NOMO-1 treated with dmso at 0.1 percent for 144 hours (cell line): Measurements from ENCODE around the gene ALG12.

Source experiments
- DNase-seq: peaks from one replicate; lab custom pipeline; 2025; ENCODE audit not compliant: unreplicated experiment; lab: John Stamatoyannopoulos, UW

The ALG12 gene

DNA sequence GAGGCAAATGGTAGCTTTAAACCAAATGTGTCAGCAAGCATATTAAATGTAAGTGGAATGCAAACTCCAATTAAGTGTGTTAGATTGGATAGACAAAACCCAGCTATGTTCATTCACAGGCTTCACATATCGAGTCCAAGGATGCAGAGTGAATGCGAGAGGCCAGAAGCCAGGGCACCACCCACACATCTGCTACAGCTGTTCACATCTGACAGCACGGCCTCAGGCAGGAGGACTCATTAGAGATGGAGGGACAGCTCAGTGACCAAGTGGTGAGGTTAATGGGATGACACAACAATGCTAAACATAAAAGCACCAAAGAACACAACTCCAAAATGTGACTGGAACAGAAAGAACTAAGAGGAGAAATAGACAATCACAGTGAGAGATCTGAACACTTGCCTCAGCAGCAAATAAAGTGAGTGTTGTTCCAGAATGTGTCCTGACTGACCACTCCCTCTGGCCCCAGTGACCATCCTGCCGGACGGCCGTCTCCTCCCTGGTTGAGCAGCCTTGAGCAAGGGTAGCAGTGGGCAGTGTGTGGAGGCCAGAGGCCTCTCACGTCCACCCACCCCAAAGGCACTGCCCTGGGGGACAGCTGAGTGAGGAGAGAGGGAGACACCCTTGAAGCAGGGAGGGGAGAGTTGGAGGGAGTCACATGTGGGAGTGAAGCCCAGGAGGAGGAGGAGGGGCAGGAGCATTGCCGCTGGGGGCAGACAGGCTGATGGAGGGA, 23.8 kb downstream of the ALG12 start:
- no peak for DNase-seq

DNA sequence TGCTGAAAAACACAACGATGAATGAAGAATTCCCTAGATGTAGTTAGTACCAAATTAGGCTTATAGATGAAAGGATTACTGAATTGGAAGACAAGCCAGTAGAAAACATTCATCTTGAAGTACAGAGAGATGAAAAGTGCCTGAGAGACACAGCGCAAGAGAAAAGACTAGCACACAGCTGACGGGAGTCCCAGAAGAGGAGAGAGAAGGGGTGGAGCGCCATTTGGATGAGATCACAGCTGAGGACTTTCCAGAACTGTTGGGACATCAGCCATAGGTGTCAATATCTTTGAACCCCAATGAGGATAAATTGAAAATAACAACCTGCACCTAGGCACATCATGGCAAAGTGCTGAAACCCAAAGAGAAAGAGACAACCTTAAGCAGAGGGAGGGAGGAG, 25.2 kb downstream of the ALG12 start:
- no peak for DNase-seq

DNA sequence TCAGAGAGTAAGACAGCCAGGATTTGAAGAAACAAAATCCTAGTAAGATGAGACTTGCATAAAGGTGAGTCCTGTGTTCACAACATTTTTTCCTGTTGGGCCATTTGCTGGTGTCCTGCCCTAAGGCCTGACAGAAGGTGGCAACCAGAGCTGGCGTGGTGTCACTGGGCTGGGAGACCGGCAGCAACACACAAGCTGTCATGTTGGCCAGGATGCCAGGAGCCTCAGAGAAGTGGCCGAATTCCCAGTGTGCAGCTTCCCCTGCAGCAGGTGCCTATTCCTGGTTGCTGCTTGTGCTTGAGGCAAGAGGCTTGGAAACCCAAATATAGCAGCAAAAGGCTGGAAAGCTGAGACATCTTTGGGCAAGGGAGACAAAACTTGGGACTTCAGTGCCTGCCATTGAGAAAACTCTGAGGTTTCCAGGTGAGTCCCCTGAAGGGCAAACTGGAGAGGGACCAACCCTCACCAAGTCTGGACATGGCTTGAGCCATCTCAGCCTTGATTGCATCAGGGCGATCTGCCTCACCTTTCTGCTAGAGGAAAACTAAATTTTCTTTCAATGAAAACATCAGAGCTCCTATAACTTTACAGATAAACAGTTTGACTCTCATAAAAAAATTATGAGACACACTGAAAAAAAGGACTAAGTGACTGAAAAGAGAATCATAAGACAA, 25.9 kb downstream of the ALG12 start:
- DNase-seq: no peak

DNA sequence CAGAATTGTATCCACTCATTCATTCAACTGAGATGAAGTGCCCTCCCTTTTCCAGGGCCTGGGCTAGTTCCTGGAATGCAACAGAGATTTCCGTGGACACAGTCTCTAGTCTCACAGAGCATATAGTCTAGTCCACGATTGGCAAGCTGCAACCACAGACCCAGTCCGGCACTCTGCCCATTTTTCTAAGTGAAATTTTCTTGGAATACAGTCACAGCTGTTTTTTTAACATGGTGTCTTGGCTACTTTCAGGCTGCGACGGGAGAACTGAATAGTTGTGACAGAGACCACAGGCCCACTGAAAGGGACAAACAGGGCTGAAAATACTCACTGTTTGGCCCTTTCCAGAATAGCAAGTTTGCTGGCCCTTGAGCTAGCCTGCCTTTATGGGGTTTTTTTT, 29.2 kb downstream of the ALG12 start:
- DNase-seq: no peak

DNA sequence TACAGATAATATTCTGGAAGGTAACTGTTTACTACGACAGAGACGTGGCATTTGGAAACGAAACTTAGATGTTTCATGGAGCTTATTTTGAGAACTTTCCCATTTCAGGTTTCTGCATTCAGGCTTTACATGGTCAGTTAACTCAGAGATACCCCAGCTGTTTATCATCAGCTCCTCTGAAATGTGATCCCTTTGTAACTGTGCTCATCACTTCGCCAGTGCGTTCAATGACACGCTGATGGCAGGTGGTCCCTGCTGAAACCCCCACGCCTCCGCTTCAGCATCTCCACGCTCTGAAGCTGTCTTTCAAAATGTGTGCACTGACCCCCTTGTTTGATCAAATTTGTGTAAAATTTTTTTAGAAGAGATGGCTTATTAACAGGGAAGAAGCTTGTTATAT, 30.5 kb downstream of the ALG12 start:
- no peak for DNase-seq

DNA sequence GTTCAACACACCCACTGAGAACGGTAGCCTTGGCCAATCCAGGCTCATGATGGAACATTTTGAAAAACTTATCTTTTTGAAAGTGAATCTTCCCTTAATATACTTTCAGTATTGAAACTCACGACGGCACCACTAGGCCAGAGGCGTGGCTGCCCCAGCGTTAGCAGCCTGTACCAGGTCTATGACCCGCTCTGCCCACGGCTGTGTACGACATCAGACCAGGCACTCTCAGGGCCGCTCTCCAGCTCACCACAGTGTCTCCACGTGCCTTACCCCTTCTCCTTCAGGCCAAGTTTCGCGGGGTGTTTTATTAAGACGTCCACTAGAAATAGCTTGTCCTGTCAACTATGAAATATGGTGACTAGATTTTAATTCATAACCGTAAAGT, 31.2 kb downstream of the ALG12 start:
- no peak for DNase-seq

DNA sequence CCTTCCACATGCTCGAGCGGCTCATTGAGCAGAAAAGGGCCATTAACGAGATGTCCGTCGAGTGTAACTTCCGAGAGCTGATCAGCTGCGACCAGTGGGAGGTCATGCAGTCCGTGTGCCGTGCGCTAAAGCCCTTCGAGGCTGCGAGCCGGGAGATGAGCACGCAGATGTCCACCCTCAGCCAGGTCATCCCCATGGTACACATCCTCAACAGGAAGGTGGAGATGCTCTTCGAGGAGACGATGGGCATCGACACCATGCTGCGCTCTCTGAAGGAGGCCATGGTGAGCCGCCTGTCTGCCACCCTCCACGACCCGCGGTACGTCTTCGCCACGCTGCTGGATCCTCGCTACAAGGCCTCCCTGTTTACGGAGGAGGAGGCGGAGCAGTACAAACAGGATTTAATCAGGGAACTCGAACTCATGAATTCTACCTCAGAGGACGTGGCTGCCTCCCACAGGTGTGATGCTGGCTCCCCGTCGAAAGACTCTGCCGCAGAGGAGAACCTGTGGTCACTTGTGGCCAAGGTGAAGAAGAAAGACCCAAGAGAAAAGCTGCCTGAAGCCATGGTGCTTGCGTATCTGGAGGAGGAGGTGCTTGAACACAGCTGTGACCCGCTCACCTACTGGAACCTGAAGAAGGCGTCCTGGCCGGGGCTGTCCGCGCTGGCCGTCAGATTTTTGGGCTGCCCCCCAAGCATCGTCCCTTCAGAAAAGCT, 31.7 kb downstream of the ALG12 start:
- no peak for DNase-seq

DNA sequence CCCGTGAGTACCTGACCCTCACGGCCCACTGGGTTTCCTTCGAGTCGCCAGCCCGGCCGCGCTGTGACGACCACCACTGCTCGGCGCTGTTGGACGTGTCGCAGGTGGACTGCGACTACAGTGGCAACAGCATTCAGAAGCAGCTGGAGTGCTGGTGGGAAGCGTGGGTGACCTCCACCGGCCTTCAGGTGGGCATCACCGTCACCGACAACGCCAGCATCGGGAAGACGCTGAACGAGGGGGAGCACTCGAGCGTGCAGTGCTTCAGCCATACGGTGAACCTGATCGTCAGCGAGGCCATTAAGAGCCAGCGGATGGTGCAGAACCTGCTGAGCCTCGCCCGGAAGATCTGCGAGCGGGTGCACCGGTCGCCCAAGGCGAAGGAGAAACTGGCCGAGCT, 32.4 kb downstream of the ALG12 start:
- DNase-seq: no peak

DNA sequence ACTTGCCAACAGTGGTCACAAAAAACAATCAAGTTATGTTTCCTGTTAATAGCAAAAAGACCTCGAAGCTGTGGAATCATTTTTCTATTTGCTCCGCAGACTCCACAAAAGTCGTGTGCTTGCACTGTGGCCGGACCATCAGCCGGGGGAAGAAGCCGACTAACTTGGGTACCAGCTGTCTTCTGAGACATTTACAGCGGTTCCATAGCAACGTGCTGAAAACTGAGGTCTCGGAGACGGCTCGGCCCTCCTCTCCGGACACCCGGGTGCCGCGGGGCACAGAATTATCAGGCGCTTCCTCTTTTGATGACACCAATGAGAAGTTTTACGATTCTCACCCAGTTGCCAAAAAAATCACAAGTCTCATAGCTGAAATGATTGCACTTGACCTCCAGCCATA, 33.0 kb downstream of the ALG12 start:
- DNase-seq: no peak

DNA sequence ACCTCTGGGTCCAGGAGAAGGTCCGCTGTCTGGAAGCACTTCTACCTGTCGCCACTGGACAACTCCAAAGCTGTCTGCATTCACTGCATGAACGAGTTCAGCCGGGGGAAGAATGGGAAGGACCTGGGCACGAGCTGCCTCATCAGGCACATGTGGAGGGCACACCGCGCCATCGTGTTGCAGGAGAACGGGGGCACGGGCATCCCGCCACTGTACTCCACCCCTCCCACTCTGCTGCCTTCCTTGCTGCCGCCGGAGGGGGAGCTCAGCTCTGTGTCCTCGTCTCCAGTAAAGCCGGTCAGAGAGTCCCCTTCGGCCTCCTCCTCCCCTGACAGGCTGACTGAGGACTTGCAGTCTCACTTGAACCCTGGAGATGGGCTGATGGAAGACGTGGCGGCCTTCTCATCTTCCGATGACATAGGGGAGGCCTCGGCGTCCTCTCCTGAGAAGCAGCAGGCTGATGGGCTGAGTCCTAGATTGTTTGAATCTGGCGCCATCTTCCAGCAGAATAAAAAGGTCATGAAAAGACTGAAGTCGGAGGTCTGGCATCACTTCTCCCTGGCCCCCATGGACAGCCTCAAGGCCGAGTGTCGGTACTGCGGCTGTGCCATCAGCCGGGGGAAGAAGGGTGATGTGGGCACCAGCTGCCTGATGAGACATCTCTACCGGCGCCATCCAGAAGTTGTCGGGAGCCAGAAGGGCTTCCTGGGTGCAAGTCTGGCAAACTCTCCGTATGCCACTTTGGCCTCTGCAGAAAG, 33.6 kb downstream of the ALG12 start:
- DNase-seq: no peak

DNA sequence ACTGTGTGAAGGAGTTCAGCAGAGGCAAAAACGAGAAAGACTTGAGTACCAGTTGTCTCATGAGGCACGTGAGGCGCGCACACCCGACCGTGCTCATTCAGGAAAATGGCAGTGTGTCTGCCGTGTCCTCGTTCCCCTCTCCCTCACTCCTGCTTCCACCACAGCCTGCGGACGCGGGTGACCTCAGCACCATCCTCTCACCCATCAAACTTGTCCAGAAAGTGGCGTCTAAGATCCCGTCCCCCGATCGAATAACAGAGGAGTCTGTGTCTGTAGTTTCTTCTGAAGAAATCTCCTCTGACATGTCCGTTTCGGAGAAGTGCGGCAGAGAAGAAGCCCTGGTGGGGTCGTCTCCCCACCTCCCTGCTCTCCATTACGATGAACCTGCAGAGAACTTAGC, 34.2 kb downstream of the ALG12 start:
- no peak for DNase-seq

DNA sequence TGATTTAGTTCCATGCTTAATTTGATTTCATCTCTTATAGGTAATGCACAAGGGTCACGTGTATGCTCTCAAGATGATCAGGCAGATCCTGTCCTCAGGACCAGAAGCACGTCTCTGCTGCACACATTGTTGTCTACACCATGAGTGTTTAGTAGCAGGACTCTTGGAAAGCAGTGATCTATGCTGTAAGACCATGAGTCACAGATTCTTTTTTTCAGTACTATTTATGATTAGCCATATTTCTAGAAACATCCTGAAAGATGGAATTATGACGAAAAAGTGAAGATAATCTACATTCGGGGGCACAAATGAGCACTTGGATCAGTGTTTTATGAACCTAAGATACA, 35.0 kb downstream of the ALG12 start:
- no peak for DNase-seq

DNA sequence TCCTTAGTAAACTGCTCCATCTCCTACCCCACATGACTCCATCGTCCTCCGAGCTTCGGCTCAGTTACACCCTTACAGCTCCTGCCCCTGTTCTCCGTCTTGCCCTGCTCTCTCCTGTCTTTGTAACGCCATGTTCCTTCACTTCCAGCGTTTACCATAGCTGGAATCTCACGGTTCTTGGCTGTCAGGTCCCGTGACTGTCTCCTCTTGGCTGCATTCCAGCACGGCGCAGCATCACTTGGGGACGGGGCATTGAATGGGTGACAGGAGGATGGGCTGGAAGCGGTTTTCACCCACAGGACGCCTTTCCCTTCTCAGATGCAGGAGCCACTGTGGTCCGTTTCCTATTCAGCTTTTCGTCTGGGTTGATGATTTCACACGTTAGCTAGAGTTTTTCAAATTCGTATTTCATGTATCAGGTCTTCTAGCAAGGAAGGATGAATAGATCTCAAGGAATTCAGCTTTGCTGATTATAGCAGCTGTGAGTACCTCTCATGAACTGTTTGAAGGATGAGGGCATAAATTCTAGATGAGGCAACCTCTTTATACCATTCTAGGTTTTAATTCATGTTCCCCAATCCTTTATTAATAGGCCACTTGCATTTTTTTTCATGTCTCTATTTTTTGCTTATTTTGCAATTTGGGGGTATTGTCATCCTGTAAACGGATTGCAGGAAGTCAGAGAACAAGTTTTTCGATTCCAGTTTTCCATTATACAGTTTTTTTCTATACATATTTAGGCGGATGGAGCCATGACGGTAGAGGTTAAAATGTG, 35.5 kb downstream of the ALG12 start:
- DNase-seq: no peak

DNA sequence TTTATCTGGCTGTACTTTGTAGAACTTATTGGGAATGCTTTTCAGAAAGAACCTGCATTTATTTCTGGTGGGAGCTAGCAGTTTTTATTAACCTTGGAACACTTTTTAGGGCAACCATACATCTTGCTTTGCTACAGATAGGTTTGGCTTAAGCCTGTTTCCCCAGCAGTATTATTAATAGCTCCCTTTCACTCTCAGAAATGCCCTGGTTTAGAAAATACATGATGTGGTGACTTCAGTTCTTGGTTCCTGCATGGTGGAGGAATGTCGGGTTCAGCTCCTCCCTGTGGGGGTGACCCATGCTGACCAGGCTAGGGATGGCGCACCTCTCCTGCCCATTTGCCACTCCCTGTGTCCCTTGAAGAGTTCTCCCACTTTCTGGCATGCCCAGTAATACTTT, 36.4 kb downstream of the ALG12 start:
- no peak for DNase-seq

DNA sequence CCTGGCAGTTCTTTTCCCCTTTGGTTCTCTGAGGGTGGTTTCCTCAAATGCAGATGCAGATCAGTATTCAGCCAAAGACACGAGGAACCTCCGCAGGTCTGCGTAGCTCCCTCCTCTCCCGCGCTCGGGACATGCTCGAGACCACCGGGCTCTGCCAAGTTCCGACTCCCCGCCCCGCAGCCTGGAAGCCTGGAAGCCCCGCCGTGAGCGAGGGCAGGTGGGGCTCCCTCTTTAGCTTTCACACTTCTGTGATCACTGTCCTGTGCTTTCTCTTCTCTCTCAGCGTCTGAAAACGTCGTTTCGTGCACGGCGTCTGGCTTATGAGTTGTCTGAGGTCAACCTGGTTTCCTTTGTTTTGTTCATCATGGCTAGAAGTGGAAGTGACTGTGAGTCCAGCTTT, 38.0 kb downstream of the ALG12 start:
- DNase-seq: no peak

DNA sequence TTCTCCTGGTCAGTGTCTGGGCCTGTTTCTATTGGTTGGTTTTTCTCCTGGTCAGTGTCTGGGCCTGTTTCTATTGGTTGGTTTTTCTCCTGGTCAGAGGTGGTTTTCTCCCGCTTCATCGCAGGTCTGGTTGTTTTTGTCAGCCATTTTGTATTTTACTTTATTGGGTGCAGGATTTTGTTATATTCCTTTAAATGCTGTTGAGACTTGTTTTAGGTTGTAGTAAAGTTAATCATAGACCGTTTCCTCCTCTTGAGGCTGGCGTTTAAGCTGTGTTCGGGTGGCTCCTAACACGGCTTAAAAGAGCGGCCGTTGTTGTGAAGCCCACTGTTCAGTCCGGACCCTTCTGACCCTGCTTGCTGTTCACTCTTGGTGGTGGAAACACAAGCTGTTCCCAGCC, 38.4 kb downstream of the ALG12 start:
- no peak for DNase-seq

DNA sequence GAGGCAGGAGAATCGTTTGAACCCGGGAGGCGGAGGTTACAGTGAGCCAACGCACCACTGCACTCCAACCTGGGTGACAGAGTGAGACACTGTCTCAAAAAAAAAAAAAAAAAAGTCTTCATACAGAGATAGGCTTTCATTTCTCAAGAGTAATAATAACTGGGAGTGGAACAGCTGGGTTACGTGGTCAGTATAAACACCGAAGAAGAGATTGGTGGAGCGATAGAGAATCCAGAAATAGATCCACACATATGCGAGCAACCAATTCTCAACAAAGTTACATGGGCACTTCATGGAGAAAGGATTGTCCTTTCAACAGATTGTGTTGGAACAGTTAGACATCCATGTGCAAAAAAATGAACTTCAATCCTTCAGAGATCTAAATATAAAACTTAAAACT, 40.0 kb downstream of the ALG12 start:
- DNase-seq: no peak

DNA sequence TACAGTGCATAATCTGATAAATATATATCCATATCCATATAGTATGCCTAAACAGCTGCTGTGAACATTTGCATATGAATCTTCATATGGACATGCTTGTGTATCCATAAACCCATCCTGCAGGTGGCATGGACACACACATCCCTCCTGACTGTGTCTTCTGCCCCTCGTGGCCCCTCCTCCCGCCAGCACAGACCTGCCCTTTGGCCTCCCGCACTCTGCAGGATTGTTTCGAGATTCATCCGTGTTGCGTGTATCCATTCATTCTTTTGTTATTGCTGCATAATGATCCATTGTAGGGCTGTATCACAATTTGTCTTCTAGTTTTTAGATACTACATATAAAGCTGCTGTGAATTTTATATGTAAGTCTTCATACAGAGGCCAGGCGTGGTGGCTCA, 40.6 kb downstream of the ALG12 start:
- DNase-seq: no peak

DNA sequence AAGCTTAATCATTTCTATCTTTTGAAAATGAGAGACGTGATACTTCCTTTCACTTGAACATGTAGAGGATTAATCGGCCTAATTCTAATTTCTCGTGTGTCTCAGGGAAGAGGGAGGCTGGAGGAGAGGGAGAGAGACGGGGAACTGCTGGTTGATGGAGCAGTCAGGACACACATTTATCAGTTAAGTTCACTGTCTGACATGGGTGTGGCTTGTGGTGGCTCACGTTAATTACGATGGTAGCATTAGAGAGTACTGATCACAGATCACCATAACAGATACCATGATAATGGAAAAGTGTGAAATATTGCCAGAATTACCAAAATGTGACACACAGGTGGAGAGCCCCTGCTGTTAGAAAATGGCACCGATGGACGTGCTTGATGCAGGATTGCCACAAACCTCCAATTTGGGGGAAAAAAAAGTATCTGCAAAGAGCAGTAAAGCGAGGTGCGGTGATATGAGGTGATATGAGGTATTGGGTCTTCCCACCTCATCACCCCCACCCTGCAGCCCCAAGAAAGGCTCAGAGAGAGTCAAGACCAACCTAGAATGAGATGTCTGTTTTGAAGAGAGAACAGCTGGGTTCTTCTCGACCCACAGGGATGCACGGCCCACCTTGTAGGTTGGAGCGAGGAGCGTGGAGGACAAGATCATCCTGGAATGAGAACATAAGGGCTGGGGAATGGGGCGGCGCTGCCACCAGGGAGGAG, 44.9 kb downstream of the ALG12 start:
- DNase-seq: no peak

DNA sequence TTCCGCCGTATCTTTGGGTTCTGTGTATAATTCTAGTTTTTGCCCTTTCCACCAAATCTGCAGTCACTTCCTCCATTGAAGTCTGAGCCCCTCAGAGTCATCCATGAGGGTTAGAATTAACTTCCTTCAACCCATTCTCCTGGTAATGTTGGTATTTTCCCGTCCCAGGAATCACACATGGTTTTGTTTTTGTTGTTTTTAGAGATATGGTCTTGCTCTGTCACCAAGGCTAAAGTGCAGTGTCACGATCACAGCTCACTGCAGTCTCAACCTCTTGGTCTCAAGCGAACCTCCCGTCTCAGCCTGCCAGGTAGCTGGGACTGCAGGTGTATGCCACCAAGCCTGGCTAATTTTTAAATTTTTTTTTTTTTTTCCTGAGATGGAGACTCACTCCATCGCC, 45.9 kb downstream of the ALG12 start:
- DNase-seq: no peak
